Mesendoderm (in vitro differentiated cells): ENCODE measurements around the gene IPPK.

ENCODE experiments used
- DNase-seq: peaks from one replicate; pipeline ENCODE4 v3.0.0; 2013
- H2AK5ac ChIP-seq: 2 replicates; pipeline ENCODE4 v1.6.1; 2013; ENCODE audit warnings: low read length, inconsistent platforms
- H2BK120ac ChIP-seq: 2 replicates; pipeline ENCODE4 v1.6.1; 2013; ENCODE audit warnings: low read depth, mild to moderate bottlenecking, low read length, moderate library complexity, mixed read lengths
- H2BK15ac ChIP-seq: replicated peaks from 2 replicates; pipeline ENCODE4 v1.6.1; 2013; ENCODE audit warnings: low read depth, mild to moderate bottlenecking, moderate library complexity
- H2BK5ac ChIP-seq: 2 replicates; pipeline ENCODE4 v1.6.1; 2013; ENCODE audit warnings: low read length, inconsistent platforms
- H3K18ac ChIP-seq: 2 replicates; pipeline ENCODE4 v1.6.1; 2013; ENCODE audit warnings: mild to moderate bottlenecking, low read length, mixed read lengths
- H3K23ac ChIP-seq: one replicate; pipeline ENCODE4 v1.6.1; 2013; ENCODE audit warnings: low read length
- H3K27ac ChIP-seq: 2 replicates; pipeline ENCODE4 v1.5.1; 2013; ENCODE audit warnings: low read depth, mild to moderate bottlenecking, inconsistent platforms, low read length, moderate library complexity
- H3K27me3 ChIP-seq: 2 replicates; pipeline ENCODE4 v1.6.1; 2013; ENCODE audit warnings: low read length, control low read depth, mild to moderate bottlenecking, inconsistent platforms; ENCODE audit not compliant: insufficient read depth, poor library complexity
- H3K36me3 ChIP-seq: 2 replicates; pipeline ENCODE4 v1.6.1; 2013; ENCODE audit warnings: low read length, inconsistent platforms; ENCODE audit not compliant: control insufficient read depth, insufficient read depth
- H3K4ac ChIP-seq: one replicate; pipeline ENCODE4 v1.6.1; 2013; ENCODE audit warnings: low read depth, mild to moderate bottlenecking, low read length, moderate library complexity
- H3K4me1 ChIP-seq: 2 replicates; pipeline ENCODE4 v1.6.1; 2013; ENCODE audit warnings: low read depth, low read length, inconsistent platforms; ENCODE audit not compliant: control insufficient read depth
- H3K4me2 ChIP-seq: 2 replicates; pipeline ENCODE4 v1.6.1; 2013; ENCODE audit warnings: low read length
- H3K4me3 ChIP-seq: 2 replicates; pipeline ENCODE4 v1.5.1; 2013; ENCODE audit warnings: mild to moderate bottlenecking, low read length
- H3K56ac ChIP-seq: one replicate; pipeline ENCODE4 v1.6.1; 2013; ENCODE audit warnings: low read length
- H3K79me1 ChIP-seq: 2 replicates; pipeline ENCODE4 v1.6.1; 2013; ENCODE audit warnings: low read length, inconsistent platforms
- H3K79me2 ChIP-seq: 2 replicates; pipeline ENCODE4 v1.6.1; 2013; ENCODE audit warnings: mild to moderate bottlenecking, low read length; ENCODE audit not compliant: control insufficient read depth, insufficient read depth
- H3K9ac ChIP-seq: 2 replicates; pipeline ENCODE4 v1.6.1; 2013; ENCODE audit warnings: low read length, inconsistent platforms
- H4K5ac ChIP-seq: one replicate; pipeline ENCODE4 v1.6.1; 2013; ENCODE audit warnings: low read length
- H4K8ac ChIP-seq: one replicate; pipeline ENCODE4 v1.6.1; 2013; ENCODE audit warnings: low read depth, mild to moderate bottlenecking, control low read depth, low read length, moderate library complexity
- WGBS: extraction: QIAGEN DNeasy Blood & Tissue Kit; methylation state at CpG from one replicate; pipeline ENCODE4 v1.1.7; 2013; ENCODE audit warnings: low lambda C conversion rate, missing lambda C conversion rate; ENCODE audit not compliant: insufficient coverage; ENCODE audit errors: extremely low coverage; 5-methylcytosine and 5-hydroxymethylcytosine counted together

The IPPK gene

GRCh38 chr9:92706218-92706940 is 36.4 kb upstream of the IPPK start:
- no peaks in the 10 kb centered on the region for H3K27me3 ChIP-seq
- no peak overlapping the region for H3K9ac ChIP-seq
- no peak overlapping the region for H4K5ac ChIP-seq
- H3K36me3 ChIP-seq: no peaks in the 10 kb centered on the region
- H3K79me2 ChIP-seq: no peaks in the 10 kb centered on the region
- WGBS: no CpG with 5 or more reads among the region's 3 CpGs
- H3K4me3 ChIP-seq: no peak overlapping the region
- no peak overlapping the region for H3K56ac ChIP-seq
- no peak overlapping the region for H3K4ac ChIP-seq
- H2BK5ac ChIP-seq: no peak overlapping the region
- no peak overlapping the region for H3K18ac ChIP-seq
- H2BK15ac ChIP-seq: no peak overlapping the region
- no peak overlapping the region for H2AK5ac ChIP-seq
- H3K27ac ChIP-seq: no peak overlapping the region
- no peak overlapping the region for H2BK120ac ChIP-seq
- H3K23ac ChIP-seq: no peak overlapping the region
- H3K4me1 ChIP-seq: no peaks in the 10 kb centered on the region
- no peak overlapping the region for H3K4me2 ChIP-seq
- H4K8ac ChIP-seq: no peak overlapping the region
- no peaks in the 10 kb centered on the region for H3K79me1 ChIP-seq
- peak; percentile 78 for DNase-seq

- DNase-seq: no peak
- WGBS: no CpG with 5 or more reads among the region's 2 CpGs
Measured at GRCh38 chr9:92704528-92704927, 34.6 kb upstream of the IPPK start.

DNA sequence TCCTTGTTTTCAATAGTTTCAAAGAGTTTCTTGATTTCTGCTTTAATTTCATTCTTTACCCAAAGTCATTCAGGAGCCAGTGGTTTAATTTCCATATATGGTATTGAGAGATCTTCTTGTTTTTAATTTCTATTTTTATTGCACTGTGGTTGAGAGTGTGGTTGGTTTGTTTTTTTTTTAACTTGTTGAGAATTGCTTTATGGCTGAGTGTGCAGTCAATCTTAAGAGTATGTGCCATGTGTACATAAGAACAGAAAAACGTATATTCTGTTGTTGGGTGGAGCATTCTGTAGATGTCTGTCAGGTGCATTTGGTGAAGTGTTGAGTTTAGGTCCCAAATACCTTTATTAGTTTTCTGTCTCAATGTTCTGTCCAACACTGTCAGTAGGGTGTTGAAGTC is 26.7 kb upstream of the IPPK start:
- DNase-seq: no peak
- Histone ChIP-seq H2BK5ac (no peak overlapping the region), H3K4me3 (no peak overlapping the region), H3K79me1 (no peaks in the 10 kb centered on the region), H2AK5ac (no peak overlapping the region), H3K9ac (no peak overlapping the region), H3K23ac (no peak overlapping the region), H4K5ac (no peak overlapping the region), H3K27ac (no peak overlapping the region), H4K8ac (no peak overlapping the region), H3K4me1 (no peaks in the 10 kb centered on the region), H3K4me2 (no peak overlapping the region), H3K27me3 (no peaks in the 10 kb centered on the region), H3K79me2 (no peaks in the 10 kb centered on the region), H3K18ac (no peak overlapping the region), H3K36me3 (no peaks in the 10 kb centered on the region), H2BK15ac (no peak overlapping the region), H3K56ac (no peak overlapping the region), H2BK120ac (no peak overlapping the region), H3K4ac (no peak overlapping the region)
- WGBS: no CpG with 5 or more reads among the region's 1 CpG

More at GRCh38 chr9:92704528-92704927, 34.6 kb upstream of the IPPK start:
- H3K27me3 ChIP-seq: no peaks in the 10 kb centered on the region
- no peak overlapping the region for H3K56ac ChIP-seq
- H3K4ac ChIP-seq: no peak overlapping the region
- no peak overlapping the region for H3K23ac ChIP-seq
- no peak overlapping the region for H2BK15ac ChIP-seq
- no peaks in the 10 kb centered on the region for H3K36me3 ChIP-seq
- no peak overlapping the region for H2BK120ac ChIP-seq
- H3K79me1 ChIP-seq: no peaks in the 10 kb centered on the region
- H3K18ac ChIP-seq: no peak overlapping the region
- H3K79me2 ChIP-seq: no peaks in the 10 kb centered on the region
- H2AK5ac ChIP-seq: no peak overlapping the region
- H4K5ac ChIP-seq: no peak overlapping the region
- H3K4me2 ChIP-seq: no peak overlapping the region
- H3K4me3 ChIP-seq: no peak overlapping the region
- no peaks in the 10 kb centered on the region for H3K4me1 ChIP-seq
- H4K8ac ChIP-seq: no peak overlapping the region
- no peak overlapping the region for H3K27ac ChIP-seq
- H2BK5ac ChIP-seq: no peak overlapping the region
- H3K9ac ChIP-seq: no peak overlapping the region

DNA sequence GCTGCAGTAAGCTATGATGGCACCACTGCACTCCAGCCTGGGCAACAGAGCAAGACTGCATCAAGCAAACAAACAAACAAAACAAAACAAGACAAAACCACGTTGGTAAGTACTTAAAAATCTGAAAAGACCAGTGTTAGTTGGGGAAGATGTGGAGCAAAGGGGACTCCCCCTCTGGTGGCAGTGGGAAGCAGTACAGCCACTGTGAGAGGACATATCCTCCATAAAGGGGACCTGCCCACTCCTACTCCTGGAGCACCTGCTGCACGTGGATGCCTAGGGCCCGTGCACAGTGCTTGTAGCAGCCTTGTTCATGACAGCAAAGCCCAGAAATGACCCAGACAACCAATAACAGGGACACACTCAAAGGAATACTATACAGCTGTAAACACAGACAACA is 17.0 kb upstream of the IPPK start:
- H2BK5ac ChIP-seq: no peak overlapping the region
- H2AK5ac ChIP-seq: no peak overlapping the region
- H4K5ac ChIP-seq: no peak overlapping the region
- no peaks in the 10 kb centered on the region for H3K4me1 ChIP-seq
- no peaks in the 10 kb centered on the region for H3K79me1 ChIP-seq
- H3K4ac ChIP-seq: no peak overlapping the region
- H3K79me2 ChIP-seq: no peaks in the 10 kb centered on the region
- H3K36me3 ChIP-seq: no peaks in the 10 kb centered on the region
- no peak overlapping the region for H2BK120ac ChIP-seq
- peak; percentile 38 for DNase-seq
- no peak overlapping the region for H2BK15ac ChIP-seq
- H4K8ac ChIP-seq: no peak overlapping the region
- no peak overlapping the region for H3K27ac ChIP-seq
- H3K4me3 ChIP-seq: no peak overlapping the region
- H3K4me2 ChIP-seq: no peak overlapping the region
- no peak overlapping the region for H3K56ac ChIP-seq
- no peak overlapping the region for H3K18ac ChIP-seq
- no peak overlapping the region for H3K23ac ChIP-seq
- no peak overlapping the region for H3K9ac ChIP-seq
- WGBS: no CpG with 5 or more reads among the region's 3 CpGs
- no peaks in the 10 kb centered on the region for H3K27me3 ChIP-seq

DNA sequence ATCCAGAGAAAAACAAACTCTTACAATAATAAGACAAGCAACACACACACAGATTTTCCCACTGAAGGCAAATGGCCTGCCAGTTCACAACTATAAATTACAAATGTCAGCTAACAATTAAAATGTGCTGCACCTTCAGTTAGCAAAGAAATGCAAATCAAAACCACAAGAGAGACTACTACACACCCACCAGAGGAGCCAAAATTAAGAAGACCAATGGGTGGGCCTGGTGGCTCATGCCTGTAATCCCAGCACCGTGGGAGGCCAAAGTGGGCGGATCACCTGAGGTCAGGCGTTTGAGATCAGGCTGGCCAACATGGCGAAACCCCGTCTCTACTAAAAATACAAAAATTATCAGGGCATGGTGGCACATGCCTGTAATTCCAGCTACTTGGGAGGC is 15.1 kb upstream of the IPPK start:
- H4K8ac ChIP-seq: no peak overlapping the region
- no CpG with 5 or more reads among the region's 5 CpGs for WGBS
- H3K79me1 ChIP-seq: no peaks in the 10 kb centered on the region
- no peak overlapping the region for H2BK120ac ChIP-seq
- DNase-seq: no peak
- H3K27ac ChIP-seq: no peak overlapping the region
- H4K5ac ChIP-seq: no peak overlapping the region
- H3K4me2 ChIP-seq: no peak overlapping the region
- no peak overlapping the region for H3K9ac ChIP-seq
- H3K56ac ChIP-seq: no peak overlapping the region
- H3K4me3 ChIP-seq: no peak overlapping the region
- no peaks in the 10 kb centered on the region for H3K36me3 ChIP-seq
- no peak overlapping the region for H3K4ac ChIP-seq
- no peaks in the 10 kb centered on the region for H3K79me2 ChIP-seq
- no peaks in the 10 kb centered on the region for H3K27me3 ChIP-seq
- H2AK5ac ChIP-seq: no peak overlapping the region
- H2BK15ac ChIP-seq: no peak overlapping the region
- H3K18ac ChIP-seq: no peak overlapping the region
- no peak overlapping the region for H3K23ac ChIP-seq
- H3K4me1 ChIP-seq: no peaks in the 10 kb centered on the region
- no peak overlapping the region for H2BK5ac ChIP-seq

DNA sequence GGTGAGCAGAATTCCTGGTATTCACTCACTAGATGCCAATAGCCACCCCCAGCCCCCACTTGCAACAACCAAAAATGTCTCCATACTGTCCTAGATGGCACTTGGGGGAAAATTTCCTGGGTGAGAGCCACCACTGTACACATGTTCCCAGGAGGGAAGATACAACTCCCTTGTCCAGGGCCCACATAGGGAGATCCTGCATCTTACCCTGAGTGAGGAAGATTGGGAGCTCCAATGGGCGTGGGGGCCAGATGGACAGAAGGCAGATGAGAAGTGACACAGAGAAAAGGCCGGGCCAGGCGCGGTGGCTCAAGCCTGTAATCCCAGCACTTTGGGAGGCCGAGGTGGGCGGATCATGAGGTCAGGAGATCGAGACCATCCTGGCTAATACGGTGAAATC is 12.3 kb upstream of the IPPK start:
- Histone ChIP-seq H3K79me2 (no peaks in the 10 kb centered on the region), H2BK5ac (no peak overlapping the region), H3K27me3 (no peaks in the 10 kb centered on the region), H3K56ac (no peak overlapping the region), H3K18ac (no peak overlapping the region), H3K4me1 (no peaks in the 10 kb centered on the region), H3K9ac (no peak overlapping the region), H2AK5ac (no peak overlapping the region), H3K4me3 (no peak overlapping the region), H4K8ac (no peak overlapping the region), H3K23ac (no peak overlapping the region), H2BK120ac (no peak overlapping the region), H3K79me1 (no peaks in the 10 kb centered on the region), H2BK15ac (no peak overlapping the region), H3K4ac (no peak overlapping the region), H3K27ac (no peak overlapping the region), H4K5ac (no peak overlapping the region), H3K4me2 (no peak overlapping the region), H3K36me3 (no peaks in the 10 kb centered on the region)
- no CpG with 5 or more reads among the region's 8 CpGs for WGBS
- DNase-seq: no peak
